Measurements from ENCODE around the gene HEXIM2. TPM values are rescaled to one million over a fixed set of nuclear protein-coding genes. Genes with fewer than 3 reads are reported as not detected.

The HEXIM2 gene
- total and polyA plus RNA-seq, 2 of the 13 experiments (the other 11 are each of a cell fraction or from before 2014, with no cell fraction given), result 27.1 to 32.4 TPM

GRCh38 chr17:45132572-45133463 is 28.9 kb upstream of the HEXIM2 start (continued):
- TF ChIP-seq ZNF136 (CRISPR knock-in tag; IDR thresholded peaks at IDR 0.05; ENCODE audit: low read depth) (no peak; the same call in 1 of the 2 replicates), ZNF556 (CRISPR knock-in tag; IDR thresholded peaks at IDR 0.05; ENCODE audit: borderline replicate concordance) (0 out of 2 replicates have a peak, but pooled peaks have one; percentile 80), MTERF4 (CRISPR knock-in tag; IDR thresholded peaks at IDR 0.05) (no peak), ZNF709 (CRISPR knock-in tag; IDR thresholded peaks at IDR 0.05) (no peak), HHEX (CRISPR knock-in tag; IDR thresholded peaks at IDR 0.05) (no peak), ERF (CRISPR knock-in tag; IDR thresholded peaks at IDR 0.05) (no peak), ZNF326 (CRISPR knock-in tag; IDR thresholded peaks at IDR 0.05; ENCODE audit: borderline replicate concordance) (no peak), CTCF (CRISPR knock-in tag; IDR thresholded peaks at IDR 0.05) (peak; percentile 91), ZFP1 (CRISPR knock-in tag; IDR thresholded peaks at IDR 0.05) (no peak), SMAD3 (CRISPR knock-in tag; IDR thresholded peaks at IDR 0.05) (peak; percentile 40; the same call in 1 of the 2 replicates), TERF1 (CRISPR knock-in tag; IDR thresholded peaks at IDR 0.05) (no peak), SPEN (CRISPR knock-in tag; IDR thresholded peaks at IDR 0.05; ENCODE audit: low read depth) (peak; percentile 26; the same call in 1 of the 2 replicates), FIP1L1 (IDR thresholded peaks at IDR 0.05; ENCODE audit: borderline replicate concordance, insufficient read depth, low read depth, low read length) (0 out of 2 replicates have a peak, but pooled peaks have one; percentile 39), SIX1 (CRISPR knock-in tag; IDR thresholded peaks at IDR 0.05; ENCODE audit: borderline replicate concordance) (no peak), EED (CRISPR knock-in tag; IDR thresholded peaks at IDR 0.05) (no peak; the same call in 1 of the 2 replicates), STAG1 (CRISPR knock-in tag; IDR thresholded peaks at IDR 0.05) (peak; percentile 88), ZFP36 (IDR thresholded peaks at IDR 0.05; ENCODE audit: borderline replicate concordance, low read depth, low read length, partially characterized antibody) (no peak), STAT5B (CRISPR knock-in tag; IDR thresholded peaks at IDR 0.05) (no peak), POGK (CRISPR knock-in tag; conservative IDR thresholded peaks at IDR 0.05) (peak; percentile 34; the same call in 1 of the 2 replicates), ATF5 (CRISPR knock-in tag; IDR thresholded peaks at IDR 0.05; ENCODE audit: low read depth) (0 out of 2 replicates have a peak, but pooled peaks have one; percentile 33), KDM5A (IDR thresholded peaks at IDR 0.05; ENCODE audit: borderline replicate concordance, low read length) (no peak)
